DOHH2 (cell line): ENCODE results near the gene AKR1C3.
"Not testable (repeated sequence)": the region's sequence is repeated elsewhere in the genome, so short reads cannot be mapped to it uniquely, and the experiment has no call there.

Source experiments
- H3F3A ChIP-seq: fragments of 200-600 bp; sonication (generic), shearing (Covaris generic); 2 replicates; pipeline ENCODE4 v1.6.0; 2016; ENCODE audit warnings: antibody characterized with exemption, mild to moderate bottlenecking; ENCODE audit not compliant: control insufficient read depth, insufficient read depth
- H3K27ac ChIP-seq: fragments of 200-600 bp; sonication (generic); 2 replicates; pipeline ENCODE4 v1.5.1; 2014; ENCODE audit warnings: low read depth, mild to moderate bottlenecking, low read length, moderate library complexity
- H3K27me3 ChIP-seq: fragments of 200-600 bp; sonication (generic); 2 replicates; pipeline ENCODE4 v1.6.1; 2014; ENCODE audit warnings: mild to moderate bottlenecking, low read length, mixed read lengths; ENCODE audit not compliant: control insufficient read depth
- H3K36me3 ChIP-seq: fragments of 200-600 bp; sonication (generic); 2 replicates; pipeline ENCODE4 v1.6.1; 2014; ENCODE audit warnings: mild to moderate bottlenecking, low read length, moderate library complexity, mixed read lengths; ENCODE audit not compliant: control insufficient read depth
- H3K4me1 ChIP-seq: fragments of 200-600 bp; sonication (generic); 2 replicates; pipeline ENCODE4 v1.6.1; 2014; ENCODE audit warnings: mild to moderate bottlenecking, low read length, mixed read lengths; ENCODE audit not compliant: control insufficient read depth
- H3K4me2 ChIP-seq: fragments of 200-600 bp; sonication (generic); 2 replicates; pipeline ENCODE4 v1.6.0; 2014; ENCODE audit warnings: mild to moderate bottlenecking, low read length, moderate library complexity
- H3K4me3 ChIP-seq: fragments of 200-600 bp; sonication (generic); 2 replicates; pipeline ENCODE4 v1.5.1; 2014; ENCODE audit warnings: mild to moderate bottlenecking, low read length, mixed read lengths
- H3K79me2 ChIP-seq: fragments of 200-600 bp; sonication (generic); 2 replicates; pipeline ENCODE4 v1.6.1; 2014; ENCODE audit warnings: mild to moderate bottlenecking, low read length, mixed read lengths; ENCODE audit not compliant: control insufficient read depth
- H3K9me2 ChIP-seq: fragments of 200-600 bp; sonication (generic); replicated peaks from 2 replicates; pipeline ENCODE4 v1.6.1; 2014; ENCODE audit warnings: mild to moderate bottlenecking, low read length, mixed read lengths; ENCODE audit not compliant: control insufficient read depth
- H3K9me3 ChIP-seq: fragments of 200-600 bp; sonication (generic); 2 replicates; pipeline ENCODE4 v1.6.1; 2014; ENCODE audit warnings: antibody characterized with exemption, low read length, mixed read lengths; ENCODE audit not compliant: control insufficient read depth, insufficient read depth
- H4K20me1 ChIP-seq: fragments of 200-600 bp; sonication (generic); 2 replicates; pipeline ENCODE4 v1.6.0; 2014; ENCODE audit warnings: low read depth, mild to moderate bottlenecking, antibody characterized with exemption, low read length, moderate library complexity; ENCODE audit not compliant: control insufficient read depth, insufficient read depth
- EZH2phosphoT487 ChIP-seq: fragments of 200-600 bp; sonication (generic); IDR thresholded peaks from 2 replicates; pipeline ENCODE4 v1.6.1; 2017; ENCODE audit warnings: borderline replicate concordance, mild to moderate bottlenecking, antibody characterized with exemption, low read length, moderate library complexity, mixed read lengths
- TF ChIP-seq, protein P1 (sequence below): fragments of 200-600 bp; sonication (generic); IDR thresholded peaks from one replicate; pipeline ENCODE4 v1.5.1; 2014; ENCODE audit warnings: antibody characterized with exemption, mild to moderate bottlenecking, low read depth, low read length; ENCODE audit not compliant: poor library complexity, severe bottlenecking

Gene AKR1C3

DNA sequence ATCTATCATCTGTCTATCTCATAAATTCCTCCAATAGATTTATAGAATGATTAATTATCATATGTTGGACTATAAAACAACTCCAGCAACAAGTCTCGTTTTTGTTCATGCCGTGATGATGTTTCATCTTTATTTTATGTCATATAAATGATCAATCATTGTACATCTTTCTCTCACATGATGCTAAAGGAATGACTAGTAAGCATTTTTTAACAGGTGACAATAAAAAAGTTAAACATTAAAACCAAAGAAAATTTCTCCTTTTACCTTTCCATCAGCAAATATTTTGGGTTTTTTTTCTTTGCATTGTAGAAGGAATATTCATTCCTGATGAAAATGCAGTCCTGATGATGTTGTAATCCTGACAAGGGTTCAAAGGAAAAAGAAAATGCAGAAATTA lies 41.4 kb downstream of the AKR1C3 start:
- no peaks in the 10 kb centered on the region for H3K4me1 ChIP-seq
- TF ChIP-seq, protein P1, sequence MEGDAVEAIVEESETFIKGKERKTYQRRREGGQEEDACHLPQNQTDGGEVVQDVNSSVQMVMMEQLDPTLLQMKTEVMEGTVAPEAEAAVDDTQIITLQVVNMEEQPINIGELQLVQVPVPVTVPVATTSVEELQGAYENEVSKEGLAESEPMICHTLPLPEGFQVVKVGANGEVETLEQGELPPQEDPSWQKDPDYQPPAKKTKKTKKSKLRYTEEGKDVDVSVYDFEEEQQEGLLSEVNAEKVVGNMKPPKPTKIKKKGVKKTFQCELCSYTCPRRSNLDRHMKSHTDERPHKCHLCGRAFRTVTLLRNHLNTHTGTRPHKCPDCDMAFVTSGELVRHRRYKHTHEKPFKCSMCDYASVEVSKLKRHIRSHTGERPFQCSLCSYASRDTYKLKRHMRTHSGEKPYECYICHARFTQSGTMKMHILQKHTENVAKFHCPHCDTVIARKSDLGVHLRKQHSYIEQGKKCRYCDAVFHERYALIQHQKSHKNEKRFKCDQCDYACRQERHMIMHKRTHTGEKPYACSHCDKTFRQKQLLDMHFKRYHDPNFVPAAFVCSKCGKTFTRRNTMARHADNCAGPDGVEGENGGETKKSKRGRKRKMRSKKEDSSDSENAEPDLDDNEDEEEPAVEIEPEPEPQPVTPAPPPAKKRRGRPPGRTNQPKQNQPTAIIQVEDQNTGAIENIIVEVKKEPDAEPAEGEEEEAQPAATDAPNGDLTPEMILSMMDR, result no peak
- no peak for TF ChIP-seq EZH2phosphoT487

DNA sequence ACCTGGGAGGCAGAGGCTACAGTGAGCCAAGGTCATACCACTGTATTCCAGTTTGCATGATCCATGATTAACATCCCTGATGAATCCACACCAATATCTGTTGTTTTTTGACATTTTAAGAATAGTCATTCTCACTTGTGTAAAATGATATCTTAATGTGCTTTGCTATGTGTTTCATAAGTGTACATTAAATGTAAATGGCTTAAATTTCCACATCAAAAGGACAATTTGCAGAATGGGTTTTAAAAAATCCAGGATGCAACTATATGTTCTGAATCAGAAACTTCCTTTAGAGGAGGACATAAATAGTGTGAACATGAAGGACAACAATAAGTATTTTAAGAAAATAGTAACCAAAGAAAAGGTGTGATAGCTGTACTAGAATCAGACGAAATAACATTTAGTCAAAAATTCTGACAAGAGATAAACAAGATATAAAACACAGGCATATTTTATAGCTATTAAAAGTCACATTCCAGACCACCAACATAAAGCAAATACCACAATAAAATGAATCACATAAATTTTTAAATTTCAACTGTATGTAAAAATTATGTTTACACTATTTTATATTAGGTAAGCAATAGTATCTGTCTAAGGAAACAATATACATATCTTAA lies 42.4 kb downstream of the AKR1C3 start:
- TF ChIP-seq, protein P1, result no peak
- TF ChIP-seq EZH2phosphoT487, result no peak
- H3K27ac ChIP-seq, result no peak overlapping the region

More for the DNA sequence above, 41.4 kb downstream of the AKR1C3 start:
- Histone ChIP-seq H3K9me2 (no peaks in the 10 kb centered on the region), H3K79me2 (no peaks in the 10 kb centered on the region), H4K20me1 (no peaks in the 10 kb centered on the region), H3K4me3 (no peak overlapping the region), H3K36me3 (no peaks in the 10 kb centered on the region), H3K4me2 (no peak overlapping the region), H3K27me3 (no peaks in the 10 kb centered on the region), H3K27ac (no peak overlapping the region), H3F3A (no peaks in the 10 kb centered on the region), H3K9me3 (peaks cover 4% of the 10 kb centered on the region; the same call in 1 of the 2 replicates)

DNA sequence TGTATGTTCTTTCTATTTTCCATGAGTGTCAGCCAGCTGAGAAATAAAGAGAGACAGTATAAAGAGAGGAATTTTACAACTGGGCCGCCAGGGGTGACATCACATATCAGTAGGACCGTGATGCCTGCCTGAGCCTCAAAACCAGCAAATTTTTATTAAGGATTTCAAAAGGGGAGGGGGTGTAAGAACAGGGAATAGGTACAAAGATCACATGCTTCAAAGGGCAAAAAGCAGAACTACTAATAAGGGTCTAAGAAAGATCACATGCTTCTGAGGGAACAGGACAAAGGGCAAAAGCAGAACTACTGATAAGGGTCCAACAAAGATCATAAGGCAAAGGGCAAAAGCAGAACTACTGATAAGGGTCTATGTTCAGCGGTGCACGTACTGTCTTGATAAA lies 43.5 kb downstream of the AKR1C3 start:
- not testable (repeated sequence) for H3K9me3 ChIP-seq, H3F3A ChIP-seq, H3K27ac ChIP-seq, H3K79me2 ChIP-seq, H3K4me1 ChIP-seq, H3K4me2 ChIP-seq, H3K27me3 ChIP-seq, H3K4me3 ChIP-seq, H3K36me3 ChIP-seq, H4K20me1 ChIP-seq, H3K9me2 ChIP-seq

More for the DNA sequence above, 42.4 kb downstream of the AKR1C3 start:
- Histone ChIP-seq H3K4me1 (no peaks in the 10 kb centered on the region), H3K9me2 (no peaks in the 10 kb centered on the region), H3F3A (no peaks in the 10 kb centered on the region), H3K27me3 (no peaks in the 10 kb centered on the region), H3K9me3 (peaks cover 4% of the 10 kb centered on the region; the same call in 1 of the 2 replicates), H3K4me3 (no peak overlapping the region), H3K79me2 (no peaks in the 10 kb centered on the region), H3K36me3 (no peaks in the 10 kb centered on the region), H3K4me2 (no peak overlapping the region), H4K20me1 (no peaks in the 10 kb centered on the region)

DNA sequence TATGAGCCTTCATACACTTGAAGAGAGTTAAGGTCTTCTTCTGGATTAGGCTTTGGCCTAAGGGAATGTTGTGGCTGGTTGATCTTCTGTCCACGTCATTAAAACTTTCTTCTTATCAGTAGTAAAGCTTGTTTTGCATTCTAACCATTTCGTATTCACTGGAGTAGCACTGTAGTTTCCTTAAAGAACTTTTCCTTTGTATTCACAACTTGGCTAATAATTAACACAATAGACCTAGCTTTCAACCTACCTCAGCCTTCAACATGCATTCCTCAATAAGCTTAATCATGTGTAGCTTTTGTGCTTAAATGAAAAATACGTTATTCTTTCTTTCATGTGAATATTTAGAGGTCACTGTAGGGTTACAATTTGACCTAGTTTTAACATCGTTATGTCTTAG lies 48.0 kb downstream of the AKR1C3 start:
- no peaks in the 10 kb centered on the region for H4K20me1 ChIP-seq
- H3K4me1 ChIP-seq, result no peaks in the 10 kb centered on the region
- no peak overlapping the region for H3K4me3 ChIP-seq
- no peak overlapping the region for H3K27ac ChIP-seq
- H3K79me2 ChIP-seq, result no peaks in the 10 kb centered on the region
- no peak overlapping the region for H3K4me2 ChIP-seq
- H3K9me2 ChIP-seq, result no peaks in the 10 kb centered on the region
- H3K27me3 ChIP-seq, result no peaks in the 10 kb centered on the region
- H3K36me3 ChIP-seq, result no peaks in the 10 kb centered on the region
- H3F3A ChIP-seq, result no peaks in the 10 kb centered on the region
- H3K9me3 ChIP-seq, result no peaks in the 10 kb centered on the region
- TF ChIP-seq, protein P1, result no peak
- TF ChIP-seq EZH2phosphoT487, result no peak
